HepG2 (cell line): Measurements from ENCODE around the gene SETD1A. TPM values are rescaled to one million over a fixed set of nuclear protein-coding genes. Genes with fewer than 3 reads are reported as not detected.

Experiments used
- ATF7-NPFF ChIP-seq: sonication (generic); formaldehyde crosslinking; IDR thresholded peaks from 2 replicates; pipeline ENCODE4 v1.8.1; 2023; ENCODE audit warnings: mild to moderate bottlenecking, low read depth, missing genetic modification reagents, moderate library complexity
- IKZF5 ChIP-seq: IDR thresholded peaks from 2 replicates; pipeline ENCODE4 v1.6.1; 2018; ENCODE audit warnings: missing genetic modification reagents, mild to moderate bottlenecking, missing compliant biosample characterization
- IRF9 ChIP-seq: sonication (generic); formaldehyde crosslinking; IDR thresholded peaks from 2 replicates; pipeline ENCODE4 v1.8.0; 2022; ENCODE audit warnings: missing genetic modification reagents, mild to moderate bottlenecking, borderline replicate concordance
- MEIS2 ChIP-seq: sonication (generic); formaldehyde crosslinking; IDR thresholded peaks from 2 replicates; pipeline ENCODE4 v1.9.0; 2021; ENCODE audit warnings: mild to moderate bottlenecking, missing genetic modification reagents
- MYNN ChIP-seq: sonication (generic); formaldehyde crosslinking; IDR thresholded peaks from 2 replicates; pipeline ENCODE4 v1.4.0; 2020; ENCODE audit warnings: mild to moderate bottlenecking, low read depth, missing genetic modification reagents
- NBN ChIP-seq: fragments of 450-650 bp; conservative IDR thresholded peaks from 2 replicates; pipeline ENCODE4 v1.6.1; 2017
- NFE2L2 ChIP-seq: fragments of 150-350 bp; IDR thresholded peaks from 2 replicates; pipeline ENCODE4 v1.6.1; 2014; ENCODE audit warnings: low read length
- NKX3-1 ChIP-seq: sonication (generic); formaldehyde crosslinking; IDR thresholded peaks from 2 replicates; pipeline ENCODE4 v1.5.0; 2020; ENCODE audit warnings: missing genetic modification reagents
- NPAS2 ChIP-seq: sonication (generic); formaldehyde crosslinking; IDR thresholded peaks from 2 replicates; pipeline ENCODE4 v1.8.0; 2022; ENCODE audit warnings: mild to moderate bottlenecking, missing genetic modification reagents, borderline replicate concordance
- PHF21A ChIP-seq: sonication (generic); formaldehyde crosslinking; IDR thresholded peaks from 2 replicates; pipeline ENCODE4 v1.5.0; 2020; ENCODE audit warnings: mild to moderate bottlenecking, missing genetic modification reagents
- SNRNP70 ChIP-seq: fragments of 200-400 bp; formaldehyde crosslinking; IDR thresholded peaks from 2 replicates; pipeline ENCODE4 v1.6.1; 2017; ENCODE audit warnings: mild to moderate bottlenecking, low read depth, low read length, moderate library complexity
- TFDP2 ChIP-seq: sonication (generic); formaldehyde crosslinking; IDR thresholded peaks from 2 replicates; pipeline ENCODE4 v1.4.0; 2020; ENCODE audit warnings: missing genetic modification reagents
- ZBTB38 ChIP-seq: sonication (generic); formaldehyde crosslinking; IDR thresholded peaks from 2 replicates; pipeline ENCODE4 v1.5.1; 2020; ENCODE audit warnings: mild to moderate bottlenecking, missing genetic modification reagents
- ZBTB7A ChIP-seq: sonication (generic); formaldehyde crosslinking; IDR thresholded peaks from 2 replicates; pipeline ENCODE4 v1.8.0; 2022; ENCODE audit warnings: mild to moderate bottlenecking, missing genetic modification reagents
- ZFP36 ChIP-seq: fragments of 150-350 bp; IDR thresholded peaks from 2 replicates; pipeline ENCODE4 v1.6.1; 2018; ENCODE audit warnings: borderline replicate concordance, low read length, low read depth; ENCODE audit not compliant: partially characterized antibody
- ZNF275 ChIP-seq: sonication (generic); formaldehyde crosslinking; IDR thresholded peaks from 2 replicates; pipeline ENCODE4 v1.8.0; 2022; ENCODE audit warnings: missing genetic modification reagents, mild to moderate bottlenecking, inconsistent platforms, borderline replicate concordance
- ZNF432 ChIP-seq: sonication (generic); formaldehyde crosslinking; IDR thresholded peaks from 2 replicates; pipeline ENCODE4 v1.5.0; 2020; ENCODE audit warnings: missing genetic modification reagents, mild to moderate bottlenecking, borderline replicate concordance
- ZNF441 ChIP-seq: sonication (generic); formaldehyde crosslinking; IDR thresholded peaks from 2 replicates; pipeline ENCODE4 v1.7.0; 2021; ENCODE audit warnings: missing genetic modification reagents, borderline replicate concordance
- ZNF484 ChIP-seq: sonication (generic); formaldehyde crosslinking; IDR thresholded peaks from 2 replicates; pipeline ENCODE4 v1.5.1; 2020; ENCODE audit warnings: mild to moderate bottlenecking, low read depth, missing genetic modification reagents, borderline replicate concordance
- ZSCAN31 ChIP-seq: sonication (generic); formaldehyde crosslinking; IDR thresholded peaks from 2 replicates; pipeline ENCODE4 v1.5.0; 2020; ENCODE audit warnings: low read depth, mild to moderate bottlenecking, missing genetic modification reagents
- polyA plus RNA-seq, 8 experiments: library from polyadenylated mRNA; depleted of rRNA in 3 of 8; stranded (reverse) in 7 of 8; unstranded in 1 of 8; fragments of >200 nt; fragmentation: Illumina TruSeq in 4 of 8; extraction: Trizol in 4 of 8; gene quantifications; 2 replicates each; pipeline versions ENCODE4 v1.2.1 to v1.2.3, GENCODE V29; 2011 to 2016; ENCODE audit warnings: low read depth in 4 of 8, missing spikeins in 1 of 8, mixed read lengths in 1 of 8; ENCODE audit not compliant: insufficient read depth in 1 of 8
- total RNA-seq, 5 experiments: library from RNA; depleted of rRNA; stranded (reverse); fragments of >200 nt; fragmentation: Illumina TruSeq; extraction: Trizol; gene quantifications; 2 replicates each; pipeline ENCODE4 v1.2.3, GENCODE V29; 2016; ENCODE audit warnings: low read depth in 1 of 5
- TF ChIP-seq, protein P1 (sequence below): sonication (generic); formaldehyde crosslinking; IDR thresholded peaks from 2 replicates; pipeline ENCODE4 v1.8.0; 2022; ENCODE audit warnings: mild to moderate bottlenecking, missing genetic modification reagents, moderate library complexity
- TF ChIP-seq, protein P2 (sequence below): sonication (generic); formaldehyde crosslinking; IDR thresholded peaks from 2 replicates; pipeline ENCODE4 v1.8.1; 2023; ENCODE audit warnings: mild to moderate bottlenecking, missing genetic modification reagents

The SETD1A gene
- total and polyA plus RNA-seq, 2 of the 13 experiments (the other 11 are each of a cell fraction or from before 2014, with no cell fraction given): 3.8 to 5.6 TPM

GRCh38 chr16:30984669-30985400, 27.3 kb downstream of the SETD1A start, which contains the start of gene HSD3B7 (continued):
- TF ChIP-seq TFDP2 (CRISPR knock-in tag) (peak; percentile 20; the same call in 1 of the 2 replicates), MYNN (CRISPR knock-in tag) (no peak), NBN (no peak), ZFP36 (no peak), PHF21A (CRISPR knock-in tag) (no peak; the same call in 1 of the 2 replicates), SNRNP70 (no peak), ZSCAN31 (CRISPR knock-in tag) (no peak), ZNF441 (no peak), ZBTB7A (CRISPR knock-in tag) (no peak; the same call in 1 of the 2 replicates), ZNF275 (CRISPR knock-in tag) (peak; percentile 42; the same call in 1 of the 2 replicates), NFE2L2 (no peak), IKZF5 (peak; percentile 56), ATF7-NPFF (CRISPR knock-in tag) (no peak; the same call in 1 of the 2 replicates), ZBTB38 (CRISPR knock-in tag) (peak; percentile 23; the same call in 1 of the 2 replicates), ZNF432 (CRISPR knock-in tag) (no peak), MEIS2 (CRISPR knock-in tag) (no peak; the same call in none of the 2 replicates), IRF9 (CRISPR knock-in tag) (peak; percentile 6; the same call in 1 of the 2 replicates), NKX3-1 (CRISPR knock-in tag) (0 out of 2 replicates have a peak, but pooled peaks have one; percentile 59), ZNF484 (CRISPR knock-in tag) (no peak), NPAS2 (no peak)
- TF ChIP-seq, protein P1, sequence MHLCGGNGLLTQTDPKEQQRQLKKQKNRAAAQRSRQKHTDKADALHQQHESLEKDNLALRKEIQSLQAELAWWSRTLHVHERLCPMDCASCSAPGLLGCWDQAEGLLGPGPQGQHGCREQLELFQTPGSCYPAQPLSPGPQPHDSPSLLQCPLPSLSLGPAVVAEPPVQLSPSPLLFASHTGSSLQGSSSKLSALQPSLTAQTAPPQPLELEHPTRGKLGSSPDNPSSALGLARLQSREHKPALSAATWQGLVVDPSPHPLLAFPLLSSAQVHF: no peak
- TF ChIP-seq, protein P2, sequence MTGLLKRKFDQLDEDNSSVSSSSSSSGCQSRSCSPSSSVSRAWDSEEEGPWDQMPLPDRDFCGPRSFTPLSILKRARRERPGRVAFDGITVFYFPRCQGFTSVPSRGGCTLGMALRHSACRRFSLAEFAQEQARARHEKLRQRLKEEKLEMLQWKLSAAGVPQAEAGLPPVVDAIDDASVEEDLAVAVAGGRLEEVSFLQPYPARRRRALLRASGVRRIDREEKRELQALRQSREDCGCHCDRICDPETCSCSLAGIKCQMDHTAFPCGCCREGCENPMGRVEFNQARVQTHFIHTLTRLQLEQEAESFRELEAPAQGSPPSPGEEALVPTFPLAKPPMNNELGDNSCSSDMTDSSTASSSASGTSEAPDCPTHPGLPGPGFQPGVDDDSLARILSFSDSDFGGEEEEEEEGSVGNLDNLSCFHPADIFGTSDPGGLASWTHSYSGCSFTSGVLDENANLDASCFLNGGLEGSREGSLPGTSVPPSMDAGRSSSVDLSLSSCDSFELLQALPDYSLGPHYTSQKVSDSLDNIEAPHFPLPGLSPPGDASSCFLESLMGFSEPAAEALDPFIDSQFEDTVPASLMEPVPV (CRISPR knock-in tag): peak; percentile 45; the same call in 1 of the 2 replicates
